Measurements from ENCODE around the gene FEM1C.

The FEM1C gene

DNA sequence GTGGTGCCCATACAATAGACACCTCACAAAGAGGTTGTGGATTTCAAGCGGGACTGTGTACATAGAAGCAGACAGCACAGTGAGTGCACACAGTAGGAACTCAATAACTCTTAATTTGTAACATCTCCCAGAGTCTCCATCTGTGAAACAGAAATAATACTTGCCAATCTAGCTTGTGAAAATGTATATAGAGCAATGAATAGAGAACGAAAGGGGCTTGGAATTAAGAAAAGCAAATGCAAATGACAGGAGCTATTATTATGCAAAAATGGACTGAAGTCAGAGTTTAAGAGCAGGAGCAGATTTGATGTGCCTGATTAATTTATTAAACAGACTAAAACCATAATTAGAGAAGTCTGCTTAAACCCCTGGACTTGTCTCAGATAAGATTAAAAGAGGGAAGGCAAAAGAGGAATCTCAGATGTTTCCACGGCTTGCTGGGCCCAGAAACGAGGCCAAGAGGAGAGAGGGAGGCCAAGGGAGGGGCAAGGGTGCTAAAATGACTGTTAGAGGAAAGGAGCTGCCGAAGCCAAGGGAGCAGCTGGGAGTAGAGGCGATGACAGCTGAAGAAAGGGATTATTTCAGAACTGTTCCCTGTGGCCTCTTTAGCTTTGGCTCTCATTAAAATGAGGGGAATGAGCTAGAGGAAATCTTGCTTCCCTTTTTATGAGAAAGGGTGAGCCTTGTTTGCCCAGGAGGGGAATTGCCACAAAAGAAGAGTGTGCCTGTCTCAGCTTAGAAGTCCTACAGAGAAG is 72.1 kb downstream of the FEM1C start:
- no peak for DNase-seq

- DNase-seq: no peak
These were observed 73.1 kb downstream of the FEM1C start for GRCh38 chr5:115471345-115472063.

GRCh38 chr5:115470921-115471320 is 73.7 kb downstream of the FEM1C start:
- DNase-seq: peak; percentile 17
